Measurements from ENCODE around the gene PARD3B.

DNA sequence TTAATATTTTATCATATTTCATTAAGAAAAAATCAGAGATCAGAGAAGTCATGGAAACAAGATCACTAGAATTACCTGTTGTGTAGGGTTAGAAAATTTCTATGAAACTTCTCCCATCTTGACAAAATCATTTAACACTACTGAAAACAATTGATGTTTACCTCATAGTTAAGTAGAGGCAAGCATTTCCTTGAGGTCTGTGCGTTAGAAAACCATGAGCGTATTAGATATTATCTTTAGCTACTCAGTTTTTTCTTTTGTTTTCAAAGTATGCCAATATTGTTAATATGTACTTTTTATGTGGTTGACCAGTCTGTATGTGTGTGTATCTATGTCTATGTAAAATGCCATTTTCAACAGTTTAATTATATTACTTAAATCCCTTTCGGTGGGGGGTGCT is 335.7 kb downstream of the PARD3B start:
- TF ChIP-seq, protein P1, sequence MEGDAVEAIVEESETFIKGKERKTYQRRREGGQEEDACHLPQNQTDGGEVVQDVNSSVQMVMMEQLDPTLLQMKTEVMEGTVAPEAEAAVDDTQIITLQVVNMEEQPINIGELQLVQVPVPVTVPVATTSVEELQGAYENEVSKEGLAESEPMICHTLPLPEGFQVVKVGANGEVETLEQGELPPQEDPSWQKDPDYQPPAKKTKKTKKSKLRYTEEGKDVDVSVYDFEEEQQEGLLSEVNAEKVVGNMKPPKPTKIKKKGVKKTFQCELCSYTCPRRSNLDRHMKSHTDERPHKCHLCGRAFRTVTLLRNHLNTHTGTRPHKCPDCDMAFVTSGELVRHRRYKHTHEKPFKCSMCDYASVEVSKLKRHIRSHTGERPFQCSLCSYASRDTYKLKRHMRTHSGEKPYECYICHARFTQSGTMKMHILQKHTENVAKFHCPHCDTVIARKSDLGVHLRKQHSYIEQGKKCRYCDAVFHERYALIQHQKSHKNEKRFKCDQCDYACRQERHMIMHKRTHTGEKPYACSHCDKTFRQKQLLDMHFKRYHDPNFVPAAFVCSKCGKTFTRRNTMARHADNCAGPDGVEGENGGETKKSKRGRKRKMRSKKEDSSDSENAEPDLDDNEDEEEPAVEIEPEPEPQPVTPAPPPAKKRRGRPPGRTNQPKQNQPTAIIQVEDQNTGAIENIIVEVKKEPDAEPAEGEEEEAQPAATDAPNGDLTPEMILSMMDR (IDR thresholded peaks at IDR 0.05), result no peak
- TF ChIP-seq POLR2AphosphoS5 (IDR thresholded peaks at IDR 0.05) (no peak), POLR2A (IDR thresholded peaks at IDR 0.05) (no peak)

Data from stomach (tissue), 4 donors.